Measurements from ENCODE around the gene ZNF845. TPM values are rescaled to one million over a fixed set of nuclear protein-coding genes. Genes with fewer than 3 reads are reported as not detected.
"Not testable (repeated sequence)": the region's sequence is repeated elsewhere in the genome, so short reads cannot be mapped to it uniquely, and the experiment has no call there.

ZNF845 gene
- total RNA-seq, 1 donor from 2014 or later: 6.7 TPM

DNA sequence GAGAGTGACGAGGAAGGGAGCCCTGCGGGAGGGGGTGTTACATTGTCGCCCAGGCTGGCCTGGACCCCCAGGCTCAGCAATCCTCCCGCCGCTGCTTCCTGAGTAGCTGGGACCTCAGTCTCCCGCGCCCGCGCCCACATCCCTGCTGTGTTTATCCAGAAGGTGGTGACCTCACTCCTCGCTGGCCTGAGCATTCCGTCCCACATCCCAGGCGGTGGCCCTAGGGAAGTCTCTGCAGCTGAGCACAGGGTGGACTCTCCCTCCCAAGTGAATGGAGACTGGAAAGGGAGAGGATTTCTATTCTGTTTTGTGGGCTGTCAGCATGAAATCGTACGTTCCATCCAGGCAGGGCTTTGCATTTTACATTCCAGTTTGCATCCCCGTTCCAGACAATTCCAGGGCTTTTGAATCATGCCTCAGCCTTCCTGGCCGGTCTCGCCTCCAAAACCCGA, 61.0 kb downstream of the ZNF845 start:
- Mint-ChIP-seq H3K36me3 (ENCODE audit: low read depth) (peaks cover 13% of the 10 kb centered on the region), H3K4me1 (ENCODE audit: low read depth) (peaks cover 27% of the 10 kb centered on the region), H3K27ac (peak overlapping the region; percentile 85), H3K27me3 (ENCODE audit: insufficient read depth) (no peaks in the 10 kb centered on the region), H3K4me3 (peak overlapping the region; percentile 98), H3K9me3 (peaks cover 35% of the 10 kb centered on the region)
- intact Hi-C loops (cut with micrococcal nuclease): loop anchor here (10.0 kb wide), 1 partner anchor 430 kb away; the partner anchor contains the start of gene ZNF816
- no peak for DNase-seq (ENCODE audit: low spot score)

GRCh38 chr19:53394974-53395839, 61.7 kb downstream of the ZNF845 start, which contains the start of gene ZNF765:
Gene ZNF765 (plus strand): TSS chr19:53395149. CDS start chr19:53398016, 2,867 bp downstream.
- intact Hi-C loops (cut with micrococcal nuclease): loop anchor here (1.0 to 10.0 kb wide), 9 partner anchors 30 to 757 kb away; partner anchors contain the start of genes ZNF160, ZNF525, ZNF761 and ZNF813
- peak within 1 kb of the TSS; percentile 85 for H3K27ac Mint-ChIP-seq
- H3K9me3 Mint-ChIP-seq: peaks cover 35% of the 10 kb centered on the region
- peak within 1 kb of the TSS; percentile 98 for H3K4me3 Mint-ChIP-seq
- peaks cover 17% of the 10 kb centered on the region for H3K36me3 Mint-ChIP-seq (ENCODE audit: low read depth)
- no peaks in the 10 kb centered on the region for H3K27me3 Mint-ChIP-seq (ENCODE audit: insufficient read depth)
- peaks cover 27% of the 10 kb centered on the region for H3K4me1 Mint-ChIP-seq (ENCODE audit: low read depth)
- peak; percentile 93 for DNase-seq (ENCODE audit: low spot score)

DNA sequence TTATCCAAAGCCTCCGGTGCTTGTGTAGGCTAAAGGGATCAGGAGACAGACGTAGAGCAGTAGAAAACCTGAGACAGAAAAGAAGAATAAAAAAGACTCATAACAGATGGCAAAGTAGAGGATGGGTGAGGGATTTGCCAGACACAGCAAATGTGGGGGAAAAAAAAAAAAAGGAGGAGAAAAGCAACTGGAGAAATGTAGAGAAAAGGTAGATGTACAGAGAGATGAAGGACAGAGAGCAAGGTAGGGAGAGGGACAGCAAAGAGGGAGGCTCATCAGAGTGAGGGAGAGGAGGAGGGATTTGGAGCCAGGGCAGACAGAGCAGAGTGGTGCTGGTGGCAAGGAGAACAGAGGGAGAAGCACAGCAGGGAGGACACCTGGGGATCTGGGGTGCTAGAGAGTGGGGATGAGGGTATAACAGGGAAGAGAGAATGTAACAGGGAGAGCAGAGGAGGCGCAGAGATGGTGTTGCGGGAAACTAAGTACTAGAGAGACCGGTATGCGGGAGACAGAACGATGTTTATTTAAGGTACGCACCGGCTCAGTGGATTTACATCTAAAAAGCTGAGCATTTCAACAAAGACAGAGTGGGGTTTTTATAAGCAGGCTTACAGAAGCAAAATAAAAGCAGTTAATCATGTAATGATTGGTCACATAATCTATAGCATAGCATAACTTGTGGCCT, 62.4 kb downstream of the ZNF845 start:
- Mint-ChIP-seq H3K4me1 (ENCODE audit: low read depth) (peaks cover 27% of the 10 kb centered on the region), H3K4me3 (peak overlapping the region; percentile 98), H3K9me3 (peaks cover 30% of the 10 kb centered on the region), H3K36me3 (ENCODE audit: low read depth) (peaks cover 23% of the 10 kb centered on the region), H3K27ac (peak overlapping the region; percentile 85)
- not testable (repeated sequence) for H3K27me3 Mint-ChIP-seq (ENCODE audit: insufficient read depth); DNase-seq (ENCODE audit: low spot score)
- intact Hi-C loops (cut with micrococcal nuclease): loop anchor here (1.0 to 10.0 kb wide), 9 partner anchors 31 to 758 kb away; partner anchors contain the start of genes ZNF160, ZNF525, ZNF761 and ZNF813

DNA sequence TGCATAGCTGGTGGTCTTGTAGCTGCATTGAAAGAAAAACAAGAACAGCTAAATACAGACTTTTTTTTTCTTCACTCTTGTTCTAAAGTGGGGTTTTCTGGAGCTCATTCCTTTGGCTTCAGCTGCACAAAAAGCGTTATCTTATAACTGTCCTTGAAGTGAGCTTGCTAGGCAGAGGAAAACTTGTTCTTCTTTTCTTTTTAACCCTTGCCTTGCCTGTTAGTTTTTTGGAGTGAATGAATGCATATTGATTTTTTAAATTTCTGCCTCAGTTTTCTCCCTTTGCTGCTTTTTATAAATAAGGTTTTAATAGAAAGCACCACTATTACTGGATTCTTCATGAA, 62.9 kb downstream of the ZNF845 start:
- Mint-ChIP-seq H3K4me1 (ENCODE audit: low read depth) (peaks cover 27% of the 10 kb centered on the region), H3K27me3 (ENCODE audit: insufficient read depth) (no peaks in the 10 kb centered on the region), H3K4me3 (peak overlapping the region; percentile 98), H3K27ac (no peak overlapping the region), H3K9me3 (peaks cover 26% of the 10 kb centered on the region), H3K36me3 (ENCODE audit: low read depth) (peaks cover 26% of the 10 kb centered on the region)
- DNase-seq (ENCODE audit: low spot score): no peak
- intact Hi-C loops (cut with micrococcal nuclease): loop anchor here (10.0 kb wide), 1 partner anchor 432 kb away; the partner anchor contains the start of gene ZNF816

- H3K27me3 Mint-ChIP-seq (ENCODE audit: insufficient read depth); H3K4me3 Mint-ChIP-seq; H3K27ac Mint-ChIP-seq; DNase-seq (ENCODE audit: low spot score): not testable (repeated sequence)
- peaks cover 30% of the 10 kb centered on the region for H3K9me3 Mint-ChIP-seq
- peaks cover 27% of the 10 kb centered on the region for H3K4me1 Mint-ChIP-seq (ENCODE audit: low read depth)
- intact Hi-C loops (cut with micrococcal nuclease): loop anchor here (10.0 kb wide), 1 partner anchor 433 kb away; the partner anchor contains the start of gene ZNF816
- peaks cover 40% of the 10 kb centered on the region for H3K36me3 Mint-ChIP-seq (ENCODE audit: low read depth)
These were observed 64.4 kb downstream of the ZNF845 start for GRCh38 chr19:53397918-53398317.

Other genes starting within 250 kb of the ZNF845 start
- gene ZNF160, start 230.3 kb upstream of the ZNF845 start, total RNA-seq: 26.0 and 27.8 TPM in 2 replicates
- gene ZNF415, start 200.8 kb upstream of the ZNF845 start, total RNA-seq: 0.20 and 0.21 TPM in 2 replicates
- gene ZNF347, start 174.7 kb upstream of the ZNF845 start, total RNA-seq: 6.5 and 7.3 TPM in 2 replicates
- 1.6 and 2.6 TPM in 2 replicates for gene ZNF665, start 140.4 kb upstream of the ZNF845 start, total RNA-seq
- 1.7 and 2.3 TPM in 2 replicates for gene ZNF677, start 78.9 kb upstream of the ZNF845 start, total RNA-seq
- gene VN1R2, start 75.5 kb upstream of the ZNF845 start, total RNA-seq: not detected in 2 replicates
- not detected in 2 replicates for gene VN1R4, start 66.0 kb upstream of the ZNF845 start, total RNA-seq
- 16.5 and 19.0 TPM in 2 replicates for gene ZNF525, start 32.0 kb downstream of the ZNF845 start, total RNA-seq
- gene ZNF765, start 61.4 kb downstream of the ZNF845 start, total RNA-seq: 9.2 and 10.8 TPM in 2 replicates
- gene ZNF761, start 98.2 kb downstream of the ZNF845 start, total RNA-seq: 9.9 and 12.3 TPM in 2 replicates
- 3.7 and 4.3 TPM in 2 replicates for gene ZNF813, start 134.0 kb downstream of the ZNF845 start, total RNA-seq
- 17.9 and 19.6 TPM in 2 replicates for gene ZNF331, start 204.4 kb downstream of the ZNF845 start, total RNA-seq

Data from activated T-helper 1 cell treated with anti-CD3 and anti-CD28 coated beads, Interleukin-12 subunit alpha, Interleukin-12 subunit beta, Interleukin-2, Interleukin-4 antibody, amounts not matched to agents 30 ng/mL and 10 ng/mL and 1 ng/mL, durations not matched to agents 14 hours and 24 hours and 36 hours (primary cell).